Activated naive CD4-positive, alpha-beta T cell (primary cell): ENCODE measurements around the gene TAS2R7.
"Not testable (repeated sequence)": the region's sequence is repeated elsewhere in the genome, so short reads cannot be mapped to it uniquely, and the experiment has no call there.

Source experiments
- DNase-seq, 4 experiments: peaks; one replicate each; lab custom pipeline; 2025; lab: John Stamatoyannopoulos, UW

TAS2R7 gene

DNA sequence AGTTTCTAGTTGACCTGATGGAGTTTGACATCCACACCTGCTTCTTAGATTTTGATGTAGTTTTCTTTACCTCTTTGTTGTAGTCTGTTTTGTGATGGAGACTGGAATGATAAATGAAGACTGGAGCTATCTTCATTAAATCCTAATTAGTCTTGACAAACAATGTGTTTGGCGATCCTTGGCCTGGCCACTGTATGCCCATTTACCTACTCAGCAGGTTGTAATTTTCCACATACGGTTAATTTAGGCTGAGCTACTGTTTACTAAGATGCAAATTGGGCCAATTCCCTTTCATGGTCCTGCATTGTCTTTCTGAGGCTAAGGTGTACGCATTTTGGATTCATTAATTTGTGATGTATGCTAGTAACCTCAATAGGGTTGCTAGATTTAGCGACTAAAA, at the start of gene TAS2R7:
Gene TAS2R7, minus strand, starts transcription at position 41 of the 400 bp plus-strand sequence. CDS start 57 bp downstream, outside the sequence.
- no peak for DNase-seq

DNA sequence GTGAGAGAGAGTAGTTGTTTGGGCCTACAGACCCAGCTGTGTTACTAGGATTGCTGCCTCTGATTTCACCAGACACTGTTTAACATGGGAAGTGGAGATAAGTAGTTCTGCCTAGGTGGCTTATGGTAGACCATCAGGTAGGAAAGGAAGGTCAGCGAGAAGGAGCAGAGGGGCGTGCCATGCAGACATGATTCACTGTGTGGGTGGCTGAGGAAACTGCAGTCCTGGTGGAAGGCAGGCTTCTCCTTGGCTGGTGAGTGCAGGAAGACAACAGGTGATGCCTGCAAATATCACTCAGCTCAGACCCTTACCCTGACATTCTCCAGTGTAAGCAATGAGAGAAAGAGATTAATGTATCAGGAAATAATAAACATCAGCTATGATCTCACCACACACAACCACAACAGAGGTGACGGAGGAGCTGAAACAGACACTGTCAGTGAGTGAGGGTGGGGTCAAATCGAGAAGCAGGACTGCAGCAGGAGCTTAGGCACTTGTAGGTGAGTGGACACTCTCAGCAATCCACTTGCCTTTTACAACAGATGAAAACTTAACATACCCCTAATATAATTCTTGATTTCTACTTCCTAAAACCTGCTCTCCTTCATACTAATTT, 48.9 kb upstream of the TAS2R7 start:
- DNase-seq: no peak

DNA sequence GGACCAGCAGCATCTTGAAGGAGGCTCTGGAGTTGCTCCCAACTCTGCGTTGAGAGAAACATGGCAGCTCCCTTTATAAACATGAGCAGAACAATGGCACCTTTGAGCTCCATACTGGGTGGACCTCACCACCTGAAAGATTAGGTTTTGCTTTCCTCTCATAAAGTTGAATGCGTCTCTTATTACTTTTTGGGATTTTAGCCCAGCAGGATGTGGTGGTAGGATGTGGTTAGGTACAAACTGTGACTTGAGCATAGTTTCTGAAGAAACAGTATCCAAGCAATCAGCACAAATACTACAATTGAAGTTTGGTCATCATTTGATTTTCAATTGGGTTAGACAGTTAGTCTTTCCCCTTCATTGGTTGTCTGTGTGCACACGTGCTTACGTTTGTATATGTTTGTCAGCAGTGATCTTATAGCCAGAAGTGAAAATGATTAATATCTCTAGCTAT, 47.0 kb upstream of the TAS2R7 start, which contains the start of gene PRR4:
Gene PRR4, minus strand, starts transcription at position 51 of the 454 bp plus-strand sequence. Its CDS starts 38 bp downstream, at position 13.
- no peak for DNase-seq

DNA sequence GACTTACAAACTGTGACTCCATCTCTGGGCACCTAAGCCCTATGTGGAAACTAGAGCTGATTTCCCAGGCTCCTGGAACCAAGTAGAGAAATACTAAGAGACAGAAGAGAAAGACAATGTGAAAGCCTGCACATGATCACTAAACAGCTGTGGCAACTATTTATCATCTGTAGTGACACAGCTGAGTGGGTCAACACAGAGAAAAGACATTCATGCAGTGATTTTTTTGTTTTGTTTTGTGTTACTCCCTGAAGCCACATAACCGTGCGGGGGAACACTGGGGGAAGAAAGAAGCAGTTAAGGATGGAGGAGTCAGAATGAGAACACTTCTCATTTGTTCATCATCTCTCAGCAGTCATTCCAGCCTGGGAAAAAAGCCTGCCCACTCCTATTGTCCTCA, 45.3 kb upstream of the TAS2R7 start:
- DNase-seq: no peak

DNA sequence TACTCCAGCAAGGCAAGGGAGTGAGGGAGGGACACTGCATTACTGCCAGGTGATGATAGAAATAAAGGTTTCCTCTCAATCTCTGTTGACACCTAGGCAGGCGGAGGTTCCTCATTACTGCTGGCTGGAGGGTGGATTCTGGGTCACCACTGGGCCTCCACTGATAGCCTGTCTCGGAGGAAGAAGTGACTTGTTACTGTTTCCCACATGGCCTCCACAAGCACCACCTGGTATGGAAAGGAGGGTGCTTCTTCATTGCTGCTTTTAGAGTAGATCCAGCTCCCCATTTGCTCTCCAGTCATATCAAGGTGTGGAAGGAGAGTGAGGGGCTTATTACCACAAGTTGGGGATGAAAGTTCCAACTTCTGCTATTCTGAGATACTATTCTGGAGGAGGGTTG, 40.4 kb upstream of the TAS2R7 start:
- no peak for DNase-seq

- no peak for DNase-seq
These were observed 36.0 kb upstream of the TAS2R7 start for GRCh38 chr12:10838461-10838860.

DNA sequence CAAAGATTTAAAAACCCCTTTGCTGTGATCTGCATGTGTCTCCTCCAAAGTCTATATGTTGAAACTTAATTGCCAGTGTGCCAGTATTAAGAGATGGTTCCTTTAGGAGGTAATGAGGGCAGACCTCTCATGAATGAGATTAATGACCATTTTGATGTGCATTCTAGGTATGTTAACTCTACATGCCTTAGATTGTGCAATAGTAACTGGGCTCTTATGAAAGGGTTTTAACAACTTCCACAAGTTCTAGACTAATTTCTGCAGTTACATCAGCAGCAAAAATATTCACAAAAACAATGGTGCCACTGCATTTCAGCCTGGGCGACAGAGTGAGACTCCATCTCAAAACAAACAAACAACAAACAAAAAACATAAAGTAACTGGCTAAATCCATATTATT, 27.6 kb upstream of the TAS2R7 start:
- DNase-seq: no peak

DNA sequence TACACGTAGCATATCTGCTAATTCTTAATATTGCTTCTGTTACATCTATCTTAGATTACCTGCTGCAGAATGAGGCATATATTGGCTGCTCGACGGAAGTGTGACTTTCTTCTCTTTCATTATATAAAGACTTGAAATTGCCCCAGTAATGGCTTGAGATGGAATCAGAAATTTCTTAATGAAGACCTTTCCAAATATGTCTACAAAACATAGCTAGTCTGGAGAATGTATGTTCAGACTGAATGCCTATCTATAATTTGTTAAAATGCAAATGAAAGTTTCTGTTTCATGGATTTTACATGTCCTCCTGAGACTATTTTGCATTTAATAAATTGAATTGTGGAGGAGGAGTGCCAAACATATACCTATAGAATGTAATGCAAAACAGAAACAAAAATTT, 23.8 kb upstream of the TAS2R7 start, which contains the start of gene TAS2R10:
Gene TAS2R10, minus strand, starts transcription at position 101 of the 400 bp plus-strand sequence. Its CDS starts 89 bp downstream, at position 12.
- no peak for DNase-seq

DNA sequence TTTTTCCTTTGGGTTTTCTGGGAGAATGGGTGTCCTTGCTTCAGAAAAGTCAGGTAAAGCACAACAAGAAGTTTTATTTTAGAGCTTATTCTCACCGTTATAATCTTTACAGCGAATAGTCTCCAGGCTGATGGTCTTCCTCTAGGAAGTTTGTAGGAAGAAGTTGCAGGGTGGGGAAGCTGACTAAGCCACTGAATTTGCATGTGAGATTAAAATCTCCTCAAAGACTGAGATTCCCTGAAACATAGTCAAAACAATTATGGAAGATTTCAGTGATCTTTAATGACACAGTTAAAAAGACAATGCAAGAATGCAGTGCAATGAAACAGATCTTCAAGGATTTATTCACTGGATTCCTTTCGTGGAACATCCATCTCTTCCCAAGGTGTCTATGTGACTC, 22.5 kb upstream of the TAS2R7 start:
- no peak for DNase-seq

- DNase-seq: no peak
These were observed 9.6 kb upstream of the TAS2R7 start for GRCh38 chr12:10811883-10812536.

DNA sequence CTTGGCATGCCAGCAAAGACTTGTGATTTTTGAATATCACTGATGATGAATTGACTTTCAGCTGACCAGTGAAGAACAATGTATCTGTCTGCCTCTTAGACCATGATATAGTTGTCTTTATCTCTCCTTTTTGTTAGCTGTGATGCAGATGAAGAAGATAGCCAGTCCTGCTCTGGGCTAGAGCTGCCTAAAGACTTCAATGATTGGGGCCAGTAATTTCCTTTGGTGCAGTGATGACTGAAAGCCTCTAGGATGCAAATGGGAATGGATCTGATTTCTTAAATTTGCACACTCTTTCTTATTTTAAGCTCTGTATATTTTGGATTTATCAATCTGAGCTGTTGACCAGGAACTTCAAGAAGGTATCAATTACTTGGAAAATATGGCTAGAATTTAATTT, 7.6 kb upstream of the TAS2R7 start, which contains the start of gene TAS2R9:
Gene TAS2R9, minus strand, starts transcription at position 101 of the 400 bp plus-strand sequence. Its CDS starts 93 bp downstream, at position 8.
- no peak for DNase-seq

DNA sequence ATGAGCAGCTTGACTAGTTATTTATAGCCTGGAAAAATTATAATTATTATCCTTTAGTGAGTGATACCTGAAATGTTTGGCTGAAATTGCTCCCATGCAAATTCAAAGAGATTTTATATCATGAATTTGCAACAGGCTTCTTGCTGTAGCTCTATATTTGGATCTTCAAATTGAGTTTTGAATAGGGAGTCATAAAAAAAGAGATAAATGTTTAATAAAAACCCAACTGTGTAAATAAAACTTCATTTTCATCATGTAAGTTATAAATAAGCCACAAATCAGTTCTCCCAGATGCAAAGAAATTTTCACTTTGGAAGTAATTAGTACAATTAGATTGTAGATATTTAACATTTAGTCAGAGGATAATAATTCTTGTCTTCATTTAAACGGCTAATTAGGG, 4.8 kb upstream of the TAS2R7 start, which contains the start of gene TAS2R8:
Gene TAS2R8, minus strand, starts transcription at position 101 of the 400 bp plus-strand sequence. CDS start 306 bp downstream, outside the sequence.
- no peak for DNase-seq

- no peak for DNase-seq
These were observed 686 bp downstream of the TAS2R7 start for GRCh38 chr12:10801741-10802140.

DNA sequence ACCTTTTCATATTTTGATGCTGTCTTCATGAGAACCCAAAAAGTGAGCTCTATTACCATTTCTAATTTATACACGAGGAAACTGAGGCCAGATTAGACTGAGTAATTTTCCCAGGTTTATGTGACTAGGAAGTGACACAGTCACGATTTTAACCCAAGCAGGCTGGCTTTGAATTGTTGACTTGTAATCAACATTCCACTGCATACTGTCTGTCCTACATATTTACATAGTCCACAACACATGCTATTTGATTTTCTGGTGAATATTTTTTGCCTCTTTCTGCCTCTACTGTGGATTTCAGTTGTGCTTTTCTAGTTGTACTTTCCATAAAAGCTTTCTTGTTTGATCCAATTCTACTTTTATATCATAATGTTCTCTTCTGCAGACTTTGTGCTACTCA, 8.2 kb downstream of the TAS2R7 start:
- DNase-seq: no peak

GRCh38 chr12:10791769-10792168, 10.7 kb downstream of the TAS2R7 start:
- DNase-seq: not testable (repeated sequence)

- no peak for DNase-seq
These were observed 19.2 kb downstream of the TAS2R7 start for GRCh38 chr12:10783252-10783651.

DNA sequence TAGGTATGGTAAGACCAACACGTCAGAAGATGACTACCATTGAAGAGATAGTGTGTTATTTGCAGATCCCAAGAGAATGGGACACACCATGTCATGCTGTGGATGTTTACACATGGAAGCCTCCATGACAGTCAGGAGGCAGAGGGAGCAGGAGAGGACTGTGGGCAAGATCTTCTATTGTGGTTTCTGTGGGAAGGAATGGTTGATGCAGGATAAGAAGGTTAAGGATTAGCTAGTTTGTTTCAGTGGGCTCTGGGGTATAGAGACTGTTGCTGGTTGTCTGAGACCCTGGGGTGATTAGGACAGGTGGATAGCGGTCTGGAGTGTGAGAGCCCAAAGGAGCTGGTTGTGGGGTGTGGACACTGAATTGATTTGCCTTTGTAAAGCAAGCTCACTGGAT, 23.3 kb downstream of the TAS2R7 start:
- DNase-seq: no peak

GRCh38 chr12:10771132-10771733, 31.2 kb downstream of the TAS2R7 start:
- DNase-seq: no peak

GRCh38 chr12:10759657-10760056, 42.8 kb downstream of the TAS2R7 start:
- DNase-seq: no peak

- DNase-seq: no peak
These were observed 46.2 kb downstream of the TAS2R7 start for GRCh38 chr12:10756194-10756593.

GRCh38 chr12:10753059-10753458, 49.4 kb downstream of the TAS2R7 start:
- DNase-seq: no peak
